BE2C (cell line): ENCODE data around the gene ATP10A.

Experiments
- DNase-seq: peaks from one replicate; pipeline ENCODE4 v3.0.0-alpha.2; 2020
- H3K27me3 ChIP-seq: fragments of 250-450 bp; sonication (Bioruptor Pico); 2 replicates; pipeline ENCODE4 v1.5.1; 2020; ENCODE audit warnings: mild to moderate bottlenecking
- H3K36me3 ChIP-seq: fragments of 250-450 bp; sonication (Bioruptor Pico); 2 replicates; pipeline ENCODE4 v1.5.1; 2020; ENCODE audit warnings: mild to moderate bottlenecking
- H3K4me1 ChIP-seq: fragments of 250-450 bp; sonication (Bioruptor Pico); 2 replicates; pipeline ENCODE4 v1.5.1; 2020
- H3K4me3 ChIP-seq: 2 replicates; pipeline ENCODE4 v1.5.1; 2011; ENCODE audit warnings: low read depth, low read length
- H3K9me3 ChIP-seq: fragments of 250-450 bp; sonication (Bioruptor Pico); 2 replicates; pipeline ENCODE4 v1.5.1; 2020
- CTCF ChIP-seq: IDR thresholded peaks from 2 replicates; pipeline ENCODE4 v1.5.1; 2012; ENCODE audit warnings: mild to moderate bottlenecking, low read depth, low read length

ATP10A gene

GRCh38 chr15:25700916-25701315 is 162.2 kb downstream of the ATP10A start:
- Histone ChIP-seq H3K4me1 (no peaks in the 10 kb centered on the region), H3K27me3 (no peaks in the 10 kb centered on the region), H3K9me3 (no peaks in the 10 kb centered on the region), H3K4me3 (no peak overlapping the region), H3K36me3 (no peaks in the 10 kb centered on the region)
- no peak for TF ChIP-seq CTCF
- no peak for DNase-seq

- no peaks in the 10 kb centered on the region for H3K36me3 ChIP-seq
- no peak for TF ChIP-seq CTCF
- H3K27me3 ChIP-seq, result no peaks in the 10 kb centered on the region
- H3K9me3 ChIP-seq, result no peaks in the 10 kb centered on the region
- no peak overlapping the region for H3K4me3 ChIP-seq
- DNase-seq, result no peak
- no peaks in the 10 kb centered on the region for H3K4me1 ChIP-seq
Measured at GRCh38 chr15:25697586-25697985, 165.5 kb downstream of the ATP10A start.

GRCh38 chr15:25695875-25696760 is 167.0 kb downstream of the ATP10A start:
- no peak overlapping the region for H3K4me3 ChIP-seq
- no peaks in the 10 kb centered on the region for H3K4me1 ChIP-seq
- no peaks in the 10 kb centered on the region for H3K27me3 ChIP-seq
- H3K36me3 ChIP-seq, result no peaks in the 10 kb centered on the region
- no peaks in the 10 kb centered on the region for H3K9me3 ChIP-seq
- no peak for DNase-seq
- no peak for TF ChIP-seq CTCF

DNA sequence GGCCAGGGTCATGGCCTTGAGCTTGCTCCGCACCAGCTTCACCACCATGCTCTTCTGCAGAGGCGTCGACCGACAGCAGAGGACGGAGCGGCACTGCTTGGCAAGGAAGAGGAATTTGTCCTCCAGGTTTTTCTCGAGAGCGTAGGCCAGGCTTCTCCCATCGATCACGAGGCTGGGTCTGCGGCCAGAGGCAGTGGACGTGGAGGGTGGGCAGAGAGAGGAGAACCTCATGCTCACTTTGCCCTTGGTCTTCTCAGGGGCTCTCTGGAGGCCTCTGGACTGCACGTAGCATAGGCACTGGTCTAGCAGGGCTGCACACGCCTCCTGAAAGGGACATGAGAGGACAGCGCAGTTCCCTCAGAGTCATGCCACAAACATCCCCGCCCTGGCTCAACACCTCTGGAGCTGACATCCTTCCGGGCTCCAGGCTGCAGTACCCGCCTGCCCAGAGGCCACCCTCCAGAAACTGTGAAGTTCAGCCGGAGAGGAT is 168.3 kb downstream of the ATP10A start:
- no peak for DNase-seq
- Histone ChIP-seq H3K4me1 (no peaks in the 10 kb centered on the region), H3K4me3 (no peak overlapping the region), H3K27me3 (no peaks in the 10 kb centered on the region), H3K9me3 (no peaks in the 10 kb centered on the region), H3K36me3 (no peaks in the 10 kb centered on the region)
- TF ChIP-seq CTCF, result no peak

GRCh38 chr15:25694239-25694584 is 168.9 kb downstream of the ATP10A start:
- no peaks in the 10 kb centered on the region for H3K36me3 ChIP-seq
- no peak for DNase-seq
- no peaks in the 10 kb centered on the region; the same call in 1 of the 2 replicates for H3K9me3 ChIP-seq
- H3K27me3 ChIP-seq, result no peaks in the 10 kb centered on the region
- no peaks in the 10 kb centered on the region for H3K4me1 ChIP-seq
- H3K4me3 ChIP-seq, result no peak overlapping the region
- no peak for TF ChIP-seq CTCF
